ENCODE data around the gene AIG1. TPM values are rescaled to one million over a fixed set of nuclear protein-coding genes. Genes with fewer than 3 reads are reported as not detected.
A peak's percentile ranks its signal among the peaks of the same experiment; 100 is the strongest.

The AIG1 gene
- total and polyA plus RNA-seq, 2 of the 13 experiments (the other 11 are each of a cell fraction or from before 2014, with no cell fraction given) = 115 to 197 TPM

- no peak for TF ChIP-seq ZNF318 (CRISPR knock-in tag; IDR thresholded peaks at IDR 0.05)
- no peak for TF ChIP-seq PLSCR1 (CRISPR knock-in tag; IDR thresholded peaks at IDR 0.05; ENCODE audit: borderline replicate concordance)
- TF ChIP-seq ZNF800 (CRISPR knock-in tag; IDR thresholded peaks at IDR 0.05) = no peak
- TF ChIP-seq NAIF1 (CRISPR knock-in tag; IDR thresholded peaks at IDR 0.05; ENCODE audit: borderline replicate concordance) = no peak
- TF ChIP-seq NR2F6 (IDR thresholded peaks at IDR 0.05) = no peak
- TF ChIP-seq NR2F6 (CRISPR knock-in tag; IDR thresholded peaks at IDR 0.05) = no peak
- no peak for TF ChIP-seq ZNF414 (CRISPR knock-in tag; IDR thresholded peaks at IDR 0.05)
- 0 out of 2 replicates have a peak, but pooled peaks have one; percentile 25 for TF ChIP-seq ZNF687 (CRISPR knock-in tag; IDR thresholded peaks at IDR 0.05)
- TF ChIP-seq KAT2B (IDR thresholded peaks at IDR 0.05; ENCODE audit: borderline replicate concordance, low read depth, low read length) = no peak
- no peak for TF ChIP-seq ZNF768 (CRISPR knock-in tag; IDR thresholded peaks at IDR 0.05)
- no peak for TF ChIP-seq ZNF431 (CRISPR knock-in tag; IDR thresholded peaks at IDR 0.05; ENCODE audit: borderline replicate concordance, low read depth)
- no peak for TF ChIP-seq CEBPB (IDR thresholded peaks at IDR 0.05; ENCODE audit: borderline replicate concordance, low read depth, low read length)
These were observed 276.7 kb downstream of the AIG1 start (continued) for GRCh38 chr6:143337201-143337949.

Measured in HepG2 (cell line).